Fibroblast of villous mesenchyme (primary cell): ENCODE data around the gene PIWIL4. TPM values are rescaled to one million over a fixed set of nuclear protein-coding genes. Genes with fewer than 3 reads are reported as not detected.

Source experiments
- DNase-seq: peaks from one replicate; pipeline ENCODE4 v3.0.0-alpha.2; 2010; ENCODE audit warnings: low read depth
- H3K4me3 ChIP-seq: 2 replicates; pipeline ENCODE4 v1.5.1; 2011; ENCODE audit warnings: low read depth, mild to moderate bottlenecking, low read length
- total RNA-seq: library from RNA; depleted of rRNA; stranded (reverse); fragments of >200 nt; gene quantifications from 2 replicates; pipeline ENCODE4 v1.2.3, GENCODE V29; 2012
- TF ChIP-seq, protein P1 (sequence below): IDR thresholded peaks from 2 replicates; pipeline ENCODE4 v1.5.1; 2012; ENCODE audit warnings: low read depth, mild to moderate bottlenecking, low read length; ENCODE audit not compliant: insufficient read depth

The PIWIL4 gene
- total RNA-seq, 1 donor = 0.86 TPM

DNA sequence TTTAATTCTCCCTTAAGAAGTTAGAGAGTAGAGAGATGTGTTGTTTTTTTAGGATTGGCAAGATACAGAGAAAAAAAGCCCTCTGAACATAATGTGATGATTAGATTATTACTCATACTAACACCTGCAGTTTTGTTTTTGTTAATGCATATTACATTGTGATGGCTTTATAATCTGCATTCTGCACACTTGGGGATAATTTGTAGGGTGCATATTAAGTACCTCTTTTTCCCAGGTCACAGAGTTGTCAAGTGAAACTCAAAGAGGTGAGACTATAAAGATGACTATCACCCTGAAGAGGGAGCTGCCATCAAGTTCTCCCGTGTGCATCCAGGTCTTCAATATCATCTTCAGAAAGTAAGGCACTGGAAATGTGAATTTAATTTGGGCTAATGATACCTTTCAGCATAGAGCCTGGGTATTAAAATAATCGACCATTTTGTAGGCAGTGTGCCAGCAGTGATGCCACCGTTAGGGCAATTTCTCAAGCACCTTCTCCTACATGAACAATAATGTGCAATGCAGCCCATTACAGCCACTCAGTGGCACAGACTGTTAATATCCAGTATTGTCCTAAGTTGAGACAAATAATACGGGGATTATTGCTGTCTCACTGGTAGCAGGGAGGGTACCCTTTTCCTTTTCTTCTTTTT, 16.2 kb downstream of the PIWIL4 start:
- no peak for DNase-seq
- H3K4me3 ChIP-seq = no peak overlapping the region
- TF ChIP-seq, protein P1, sequence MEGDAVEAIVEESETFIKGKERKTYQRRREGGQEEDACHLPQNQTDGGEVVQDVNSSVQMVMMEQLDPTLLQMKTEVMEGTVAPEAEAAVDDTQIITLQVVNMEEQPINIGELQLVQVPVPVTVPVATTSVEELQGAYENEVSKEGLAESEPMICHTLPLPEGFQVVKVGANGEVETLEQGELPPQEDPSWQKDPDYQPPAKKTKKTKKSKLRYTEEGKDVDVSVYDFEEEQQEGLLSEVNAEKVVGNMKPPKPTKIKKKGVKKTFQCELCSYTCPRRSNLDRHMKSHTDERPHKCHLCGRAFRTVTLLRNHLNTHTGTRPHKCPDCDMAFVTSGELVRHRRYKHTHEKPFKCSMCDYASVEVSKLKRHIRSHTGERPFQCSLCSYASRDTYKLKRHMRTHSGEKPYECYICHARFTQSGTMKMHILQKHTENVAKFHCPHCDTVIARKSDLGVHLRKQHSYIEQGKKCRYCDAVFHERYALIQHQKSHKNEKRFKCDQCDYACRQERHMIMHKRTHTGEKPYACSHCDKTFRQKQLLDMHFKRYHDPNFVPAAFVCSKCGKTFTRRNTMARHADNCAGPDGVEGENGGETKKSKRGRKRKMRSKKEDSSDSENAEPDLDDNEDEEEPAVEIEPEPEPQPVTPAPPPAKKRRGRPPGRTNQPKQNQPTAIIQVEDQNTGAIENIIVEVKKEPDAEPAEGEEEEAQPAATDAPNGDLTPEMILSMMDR = no peak

DNA sequence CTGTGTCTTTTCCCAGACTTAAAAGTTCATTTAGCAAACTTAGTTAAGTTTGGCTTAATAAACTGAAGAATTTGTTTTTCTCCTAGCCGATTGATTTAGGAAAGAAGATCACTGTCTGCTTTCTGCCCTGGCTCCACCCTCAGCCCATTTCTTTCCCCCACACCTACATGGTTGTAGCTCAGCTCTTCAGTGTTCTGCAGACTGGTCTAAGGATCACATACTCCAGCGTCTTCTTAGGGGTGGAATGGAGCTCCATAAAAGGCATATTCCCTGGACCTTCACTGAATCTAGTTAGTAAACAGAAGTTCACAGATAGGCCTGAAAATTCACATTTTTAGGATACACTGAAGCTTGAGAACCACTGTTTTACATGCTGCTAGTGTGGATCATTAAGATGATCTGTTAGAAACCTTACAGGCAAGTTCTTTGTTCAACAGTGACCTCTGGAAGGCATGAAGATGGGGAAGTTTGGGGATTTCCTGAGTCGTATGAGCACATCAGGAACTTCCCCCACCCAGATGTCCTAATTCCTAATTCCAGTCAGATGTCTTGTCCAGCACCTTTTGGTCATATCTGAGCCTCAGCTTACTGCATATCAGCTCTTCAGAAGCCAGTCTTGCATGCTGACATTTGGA, 16.8 kb downstream of the PIWIL4 start:
- TF ChIP-seq, protein P1 = no peak
- peak; percentile 17 for DNase-seq
- no peak overlapping the region for H3K4me3 ChIP-seq

DNA sequence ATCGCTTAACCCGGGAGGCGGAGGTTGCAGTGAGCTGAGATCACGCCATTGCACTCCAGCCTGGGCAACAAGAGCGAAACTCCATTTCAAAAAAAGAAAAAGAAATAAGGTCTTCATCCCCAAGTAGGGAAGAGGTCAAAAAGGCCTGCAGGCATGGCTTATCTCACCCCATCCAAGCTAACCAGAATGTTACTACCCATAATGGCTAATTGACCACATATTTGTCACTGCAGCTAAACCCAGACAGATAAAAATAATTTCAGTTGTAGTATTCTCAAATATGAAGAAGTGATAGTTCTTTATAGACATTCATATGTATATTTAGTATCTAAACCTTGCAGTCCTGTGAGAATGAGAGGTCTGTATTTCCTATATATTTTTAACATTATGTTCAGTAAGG, 17.8 kb downstream of the PIWIL4 start:
- TF ChIP-seq, protein P1 = no peak
- no peak for DNase-seq
- H3K4me3 ChIP-seq = no peak overlapping the region

DNA sequence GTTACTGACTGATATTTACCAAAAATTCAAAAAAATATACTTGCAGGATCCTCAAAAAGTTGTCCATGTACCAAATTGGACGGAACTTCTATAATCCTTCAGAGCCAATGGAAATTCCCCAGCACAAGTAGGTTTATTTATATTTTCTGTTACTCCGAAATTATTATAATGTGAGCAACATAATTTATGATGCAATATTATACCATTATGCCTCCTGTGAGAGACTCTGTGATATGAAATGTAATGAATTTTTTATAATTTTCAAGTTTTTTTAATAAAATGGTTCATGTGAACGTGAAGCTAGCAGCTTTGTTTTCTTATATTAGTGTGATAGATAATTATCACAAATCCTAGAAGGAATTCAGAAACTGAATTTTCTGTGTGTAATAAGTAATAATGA, 18.2 kb downstream of the PIWIL4 start:
- no peak for DNase-seq
- TF ChIP-seq, protein P1 = no peak
- no peak overlapping the region for H3K4me3 ChIP-seq

DNA sequence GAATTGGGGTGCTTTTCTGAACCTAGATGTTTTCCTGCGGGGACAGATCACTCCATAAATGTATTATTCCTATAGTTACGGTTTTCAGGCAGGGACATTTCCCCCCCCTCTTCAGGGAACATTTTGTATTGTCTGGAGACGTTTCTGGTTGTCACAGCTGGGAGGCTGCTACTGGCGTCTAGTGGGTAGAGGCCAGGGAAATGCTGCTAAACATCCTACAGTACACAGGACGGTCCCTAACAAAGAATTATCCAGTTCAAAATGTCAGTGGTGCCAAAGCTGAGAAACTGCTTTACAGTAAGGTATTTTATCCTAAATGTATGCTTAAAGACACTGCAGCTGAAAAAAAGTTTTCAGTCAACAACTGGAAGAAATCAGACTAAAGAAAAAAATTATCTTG, 19.4 kb downstream of the PIWIL4 start:
- no peak overlapping the region for H3K4me3 ChIP-seq
- DNase-seq = no peak
- TF ChIP-seq, protein P1 = no peak

DNA sequence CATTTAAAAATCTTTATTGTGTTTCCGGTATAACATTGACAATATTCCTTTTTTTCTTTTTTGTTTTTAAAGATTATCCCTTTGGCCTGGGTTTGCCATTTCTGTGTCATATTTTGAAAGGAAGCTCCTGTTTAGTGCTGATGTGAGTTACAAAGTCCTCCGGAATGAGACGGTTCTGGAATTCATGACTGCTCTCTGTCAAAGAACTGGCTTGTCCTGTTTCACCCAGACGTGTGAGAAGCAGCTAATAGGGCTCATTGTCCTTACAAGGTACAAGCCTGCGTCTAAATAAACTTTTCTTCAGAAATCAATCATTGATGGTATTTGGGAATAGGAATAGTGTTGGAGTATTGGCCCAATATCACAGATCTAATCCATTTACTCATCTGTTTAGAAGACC, 19.8 kb downstream of the PIWIL4 start:
- TF ChIP-seq, protein P1 = no peak
- H3K4me3 ChIP-seq = no peak overlapping the region
- no peak for DNase-seq
